GM11168 (cell line): ENCODE results near the gene TNRC6A.
"Not testable (repeated sequence)": the region's sequence is repeated elsewhere in the genome, so short reads cannot be mapped to it uniquely, and the experiment has no call there.

Experiments
- in situ Hi-C: fragments of 300-500 bp; cut with MboI; formaldehyde crosslinking; loops from one replicate; pipeline ENCODE4 v1.12.0; 2022; ENCODE audit warnings: low sequenced_read_pairs; ENCODE audit not compliant: unreplicated experiment

The TNRC6A gene

GRCh38 chr16:24839347-24839972 is 110.0 kb downstream of the TNRC6A start:
- in situ Hi-C loops: no loop called here

GRCh38 chr16:24841291-24841690 is 111.8 kb downstream of the TNRC6A start:
- in situ Hi-C loops: no loop called here

- in situ Hi-C loops: no loop called here
Observed at GRCh38 chr16:24844101-24845030, 114.9 kb downstream of the TNRC6A start.

GRCh38 chr16:24845031-24845365 is 115.5 kb downstream of the TNRC6A start:
- in situ Hi-C loops: not testable (repeated sequence)

- in situ Hi-C loops: no loop called here
Observed at GRCh38 chr16:24845726-24846547, 116.5 kb downstream of the TNRC6A start, which contains the start of gene SLC5A11. SLC5A11 (plus strand) TSS chr16:24845963; CDS start chr16:24858644, 12,681 bp downstream.

GRCh38 chr16:24846548-24847357 is 117.3 kb downstream of the TNRC6A start:
- in situ Hi-C loops: no loop called here

- in situ Hi-C loops: no loop called here
Observed at GRCh38 chr16:24847358-24847664, 117.9 kb downstream of the TNRC6A start.

- in situ Hi-C loops: no loop called here
Observed at GRCh38 chr16:24848065-24848464, 118.6 kb downstream of the TNRC6A start.

- in situ Hi-C loops: no loop called here
Observed at GRCh38 chr16:24849641-24850040, 120.2 kb downstream of the TNRC6A start.

GRCh38 chr16:24850289-24850938 is 121.0 kb downstream of the TNRC6A start:
- in situ Hi-C loops: no loop called here

- in situ Hi-C loops: no loop called here
Observed at GRCh38 chr16:24851700-24852099, 122.2 kb downstream of the TNRC6A start.

- in situ Hi-C loops: no loop called here
Observed at GRCh38 chr16:24852281-24852721, 122.8 kb downstream of the TNRC6A start.

- in situ Hi-C loops: no loop called here
Observed at GRCh38 chr16:24853169-24853824, 123.8 kb downstream of the TNRC6A start.

- in situ Hi-C loops: no loop called here
Observed at GRCh38 chr16:24853830-24854229, 124.4 kb downstream of the TNRC6A start.

GRCh38 chr16:24854607-24855171 is 125.2 kb downstream of the TNRC6A start:
- in situ Hi-C loops: no loop called here

- in situ Hi-C loops: no loop called here
Observed at GRCh38 chr16:24855678-24856077, 126.2 kb downstream of the TNRC6A start.

GRCh38 chr16:24856871-24857270 is 127.4 kb downstream of the TNRC6A start:
- in situ Hi-C loops: not testable (repeated sequence)

GRCh38 chr16:24858219-24859041 is 129.0 kb downstream of the TNRC6A start:
- in situ Hi-C loops: no loop called here
